ENCODE data around the gene NLRC5.

Gene NLRC5, protein sequence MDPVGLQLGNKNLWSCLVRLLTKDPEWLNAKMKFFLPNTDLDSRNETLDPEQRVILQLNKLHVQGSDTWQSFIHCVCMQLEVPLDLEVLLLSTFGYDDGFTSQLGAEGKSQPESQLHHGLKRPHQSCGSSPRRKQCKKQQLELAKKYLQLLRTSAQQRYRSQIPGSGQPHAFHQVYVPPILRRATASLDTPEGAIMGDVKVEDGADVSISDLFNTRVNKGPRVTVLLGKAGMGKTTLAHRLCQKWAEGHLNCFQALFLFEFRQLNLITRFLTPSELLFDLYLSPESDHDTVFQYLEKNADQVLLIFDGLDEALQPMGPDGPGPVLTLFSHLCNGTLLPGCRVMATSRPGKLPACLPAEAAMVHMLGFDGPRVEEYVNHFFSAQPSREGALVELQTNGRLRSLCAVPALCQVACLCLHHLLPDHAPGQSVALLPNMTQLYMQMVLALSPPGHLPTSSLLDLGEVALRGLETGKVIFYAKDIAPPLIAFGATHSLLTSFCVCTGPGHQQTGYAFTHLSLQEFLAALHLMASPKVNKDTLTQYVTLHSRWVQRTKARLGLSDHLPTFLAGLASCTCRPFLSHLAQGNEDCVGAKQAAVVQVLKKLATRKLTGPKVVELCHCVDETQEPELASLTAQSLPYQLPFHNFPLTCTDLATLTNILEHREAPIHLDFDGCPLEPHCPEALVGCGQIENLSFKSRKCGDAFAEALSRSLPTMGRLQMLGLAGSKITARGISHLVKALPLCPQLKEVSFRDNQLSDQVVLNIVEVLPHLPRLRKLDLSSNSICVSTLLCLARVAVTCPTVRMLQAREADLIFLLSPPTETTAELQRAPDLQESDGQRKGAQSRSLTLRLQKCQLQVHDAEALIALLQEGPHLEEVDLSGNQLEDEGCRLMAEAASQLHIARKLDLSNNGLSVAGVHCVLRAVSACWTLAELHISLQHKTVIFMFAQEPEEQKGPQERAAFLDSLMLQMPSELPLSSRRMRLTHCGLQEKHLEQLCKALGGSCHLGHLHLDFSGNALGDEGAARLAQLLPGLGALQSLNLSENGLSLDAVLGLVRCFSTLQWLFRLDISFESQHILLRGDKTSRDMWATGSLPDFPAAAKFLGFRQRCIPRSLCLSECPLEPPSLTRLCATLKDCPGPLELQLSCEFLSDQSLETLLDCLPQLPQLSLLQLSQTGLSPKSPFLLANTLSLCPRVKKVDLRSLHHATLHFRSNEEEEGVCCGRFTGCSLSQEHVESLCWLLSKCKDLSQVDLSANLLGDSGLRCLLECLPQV (N-terminal part only)

GRCh38 chr16:56988948-56989945 lies at the start of gene NLRC5:
Gene NLRC5 (plus strand): TSS chr16:56989557. CDS start chr16:57020713, 31,156 bp downstream.
- DNase-seq = peak; percentile 13

DNA sequence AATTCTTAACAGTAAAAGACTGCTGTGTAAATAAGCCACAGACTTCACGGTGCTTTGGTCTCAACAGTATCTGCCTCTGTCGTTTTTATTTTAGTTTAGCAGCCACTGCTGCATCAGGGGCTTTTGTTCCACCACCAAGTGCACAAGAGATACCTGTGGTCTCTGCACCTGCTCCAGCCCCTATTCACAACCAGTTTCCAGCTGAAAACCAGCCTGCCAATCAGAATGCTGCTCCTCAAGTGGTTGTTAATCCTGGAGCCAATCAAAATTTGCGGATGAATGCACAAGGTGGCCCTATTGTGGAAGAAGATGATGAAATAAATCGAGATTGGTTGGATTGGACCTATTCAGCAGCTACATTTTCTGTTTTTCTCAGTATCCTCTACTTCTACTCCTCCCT lies 49.6 kb upstream of the NLRC5 start:
- DNase-seq = peak; percentile 81

DNA sequence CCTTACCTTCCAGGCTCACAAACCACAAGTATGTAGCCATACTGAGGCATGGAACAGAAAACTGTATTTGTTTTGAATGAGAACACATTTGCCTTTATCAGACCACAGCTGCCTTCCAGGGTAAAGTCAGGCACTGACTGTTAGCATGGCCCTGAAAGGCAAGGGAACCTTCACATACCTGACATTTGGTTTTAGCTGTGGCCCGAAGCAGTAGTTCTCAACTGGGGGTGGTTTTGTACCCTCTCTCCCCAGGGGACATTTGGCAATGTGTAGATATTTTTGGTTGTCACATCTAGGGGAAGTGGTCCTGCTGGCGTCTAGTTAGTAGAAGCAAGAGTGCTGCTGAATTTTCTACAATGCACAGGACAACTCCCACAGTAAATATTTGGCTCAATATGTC lies 48.3 kb upstream of the NLRC5 start:
- DNase-seq = no peak

- no peak for DNase-seq
Measured at GRCh38 chr16:56941856-56942331, 47.5 kb upstream of the NLRC5 start.

DNA sequence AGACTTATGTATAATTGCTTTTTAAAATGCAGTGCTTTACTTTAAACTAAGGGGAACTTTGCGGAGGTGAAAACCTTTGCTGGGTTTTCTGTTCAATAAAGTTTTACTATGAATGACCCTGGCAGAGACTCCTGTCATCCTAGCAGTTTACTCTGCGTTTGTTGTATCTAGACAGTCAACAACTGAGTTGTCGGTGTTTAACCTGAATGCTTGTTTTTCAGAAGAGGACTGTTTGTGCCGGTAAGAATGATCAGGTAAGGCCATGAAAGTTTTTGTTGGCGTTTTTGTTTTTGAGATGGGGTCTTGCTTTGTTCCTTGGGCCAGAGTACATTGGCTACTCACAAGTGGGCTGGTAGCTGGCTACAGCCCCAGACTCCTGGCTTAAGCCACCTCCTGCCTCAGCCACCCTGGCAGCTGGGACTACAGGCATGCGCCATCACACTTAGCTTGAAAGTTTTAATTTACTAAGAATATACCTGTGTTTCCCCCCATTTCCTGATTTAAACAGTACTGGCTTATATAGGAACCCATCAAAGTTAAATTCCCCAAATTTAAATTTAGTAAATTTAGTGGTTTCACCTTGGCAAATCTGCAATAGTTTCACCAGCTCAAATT lies 45.5 kb upstream of the NLRC5 start:
- DNase-seq = no peak

DNA sequence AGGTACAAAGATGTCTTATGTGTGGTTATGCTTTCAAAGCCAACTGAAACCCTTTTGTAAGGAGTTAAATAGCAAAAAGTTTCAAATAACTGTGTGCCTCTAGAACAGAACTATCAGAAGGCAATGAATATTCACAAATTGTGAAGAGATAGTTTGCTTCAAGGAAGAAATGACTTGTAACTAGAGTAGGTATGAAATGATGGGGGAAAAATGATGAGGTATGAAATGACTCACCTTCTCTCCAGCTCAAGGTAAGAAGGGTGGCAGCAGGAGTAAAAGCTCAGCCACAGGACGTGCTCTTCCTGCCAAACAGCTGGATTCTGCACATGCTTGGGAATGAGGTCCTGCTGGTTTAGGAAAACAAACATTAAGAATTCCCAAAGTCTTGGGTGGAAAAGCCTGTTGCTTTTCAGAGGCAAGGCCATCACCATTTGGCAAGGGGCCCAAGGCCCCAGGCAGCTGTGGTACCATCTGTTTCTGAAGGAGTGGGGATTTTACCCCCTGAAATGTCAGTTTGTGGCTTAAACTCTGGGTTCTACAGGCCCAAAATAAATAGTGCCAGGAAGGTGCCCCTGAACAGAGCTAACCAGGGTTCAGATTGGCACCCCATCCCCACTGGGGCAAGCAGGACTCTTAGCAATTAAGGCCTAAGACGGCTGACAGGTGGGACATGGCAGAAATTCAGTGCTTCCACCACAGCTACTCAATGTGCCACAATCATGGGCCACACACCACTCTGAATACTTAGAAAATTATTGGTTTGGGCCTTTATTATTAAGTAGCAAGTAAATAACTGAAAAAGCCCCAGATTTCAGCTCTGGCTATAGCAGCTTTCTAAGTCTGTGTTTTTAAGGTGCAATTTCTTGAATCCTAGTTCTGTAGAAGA lies 44.2 kb upstream of the NLRC5 start:
- DNase-seq = no peak

DNA sequence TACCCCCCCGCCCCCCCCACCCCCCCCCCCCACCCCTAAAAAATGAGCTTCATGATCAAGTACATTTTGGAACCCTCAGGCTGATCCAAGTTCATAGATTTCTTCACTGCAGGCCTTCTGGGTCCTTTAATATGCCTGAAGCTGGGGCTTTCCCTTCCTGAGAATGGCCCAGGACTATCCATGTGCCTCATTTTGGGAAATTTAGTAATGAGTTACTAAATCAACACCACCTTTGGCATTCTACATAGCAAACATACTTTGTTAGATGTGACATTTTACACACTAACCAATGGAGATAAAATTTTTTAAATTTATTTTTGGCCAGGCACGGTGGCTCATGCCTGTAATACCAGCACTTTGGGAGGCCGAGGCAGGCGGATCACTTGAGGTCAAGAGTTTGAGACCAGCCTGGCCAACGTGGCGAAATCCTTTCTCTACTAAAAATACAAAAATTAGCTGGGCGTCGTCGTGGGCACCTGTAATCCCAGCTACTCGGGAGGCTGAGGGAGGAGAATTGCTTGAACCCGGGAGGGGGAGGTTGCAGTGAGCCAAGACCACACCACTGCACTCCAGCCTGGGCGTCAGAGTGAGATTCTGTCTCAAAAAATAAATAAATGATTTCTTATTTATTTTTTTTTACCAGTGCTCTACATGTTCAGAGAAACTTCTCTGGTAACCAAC lies 43.4 kb upstream of the NLRC5 start:
- DNase-seq = no peak

DNA sequence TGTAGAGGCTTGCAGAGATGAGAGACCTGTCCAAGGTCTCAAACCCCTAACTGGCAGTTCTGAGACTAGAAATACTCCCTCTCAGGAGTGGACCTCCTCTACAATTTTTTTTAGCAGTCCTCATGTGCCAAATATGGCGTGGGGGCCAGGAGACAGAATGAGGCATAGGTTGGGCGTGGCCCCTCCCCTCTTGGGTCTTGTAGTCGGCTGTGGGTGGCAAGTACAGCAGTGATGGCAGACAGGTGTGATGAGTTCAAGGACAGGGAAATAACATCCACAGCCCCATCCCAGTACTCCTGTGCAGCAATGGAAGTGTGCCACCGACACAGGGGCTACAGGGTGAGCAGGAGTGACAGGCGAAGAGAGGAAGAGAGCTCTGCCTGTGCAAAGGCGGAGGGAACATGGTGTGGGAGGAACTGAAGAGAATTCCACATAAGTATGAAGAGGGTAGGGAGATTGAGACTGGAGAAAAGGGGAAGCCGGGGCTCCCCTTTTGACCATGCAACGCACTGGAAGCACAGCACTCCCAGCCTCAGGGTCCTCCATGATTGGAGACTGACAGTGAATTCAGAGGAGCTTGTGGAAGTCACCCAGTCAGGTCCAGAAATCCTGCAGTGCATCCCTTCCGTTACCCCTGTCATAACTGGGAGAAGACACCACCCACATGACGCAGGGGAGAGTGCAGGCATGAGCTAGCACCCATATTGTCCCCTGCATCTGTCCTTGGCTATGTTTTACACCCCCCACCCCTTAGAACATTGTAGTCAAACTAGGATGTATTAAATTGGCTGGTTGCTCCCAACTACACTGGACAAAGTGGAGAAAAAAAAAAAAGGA lies 42.4 kb upstream of the NLRC5 start:
- no peak for DNase-seq

GRCh38 chr16:56947604-56947995 lies 41.8 kb upstream of the NLRC5 start:
- no peak for DNase-seq

DNA sequence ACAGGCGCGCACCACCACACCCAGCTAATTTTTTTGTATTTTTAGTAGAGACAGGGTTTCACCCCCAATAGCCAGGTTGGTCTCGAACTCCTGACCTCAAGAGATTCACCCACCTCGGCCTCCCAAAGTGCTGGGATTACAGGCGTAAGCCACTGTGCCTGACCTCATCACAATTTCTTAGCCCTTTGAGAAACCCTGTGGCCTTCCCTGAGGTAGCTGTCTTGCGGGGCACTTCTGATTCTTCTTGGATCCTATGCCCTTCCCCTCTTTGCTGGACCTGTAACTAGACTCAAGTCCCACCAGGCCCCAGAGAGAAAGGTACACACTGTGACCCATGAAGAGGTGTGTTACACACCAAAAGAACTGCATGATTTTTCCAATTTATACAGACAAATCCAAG lies 41.1 kb upstream of the NLRC5 start:
- DNase-seq = no peak

DNA sequence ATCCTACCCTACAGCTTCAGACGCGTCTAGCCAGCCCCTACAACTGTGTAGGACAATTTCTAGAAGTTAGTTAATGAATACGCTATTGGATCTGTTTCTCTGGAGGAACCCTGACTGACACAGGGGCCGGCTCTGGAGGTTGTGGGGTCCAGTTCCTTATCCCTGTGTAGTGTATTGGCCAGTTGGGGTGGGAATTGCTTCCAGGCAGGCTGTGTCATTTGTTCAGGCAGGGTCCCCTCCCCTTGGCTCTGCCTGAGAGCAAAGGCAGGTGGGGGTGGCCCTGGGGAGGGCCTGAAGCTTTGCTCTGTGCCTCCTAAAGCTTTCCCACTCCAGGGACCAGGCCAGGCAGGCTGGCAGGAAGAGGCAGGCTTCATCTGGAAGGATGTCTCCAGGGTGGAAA lies 39.3 kb upstream of the NLRC5 start:
- DNase-seq = no peak

- DNase-seq = no peak
Measured at GRCh38 chr16:56950455-56950854, 38.9 kb upstream of the NLRC5 start.

GRCh38 chr16:56950881-56951771 lies 38.2 kb upstream of the NLRC5 start:
- DNase-seq = peak; percentile 2

- DNase-seq = no peak
Measured at GRCh38 chr16:56953006-56953405, 36.4 kb upstream of the NLRC5 start.

DNA sequence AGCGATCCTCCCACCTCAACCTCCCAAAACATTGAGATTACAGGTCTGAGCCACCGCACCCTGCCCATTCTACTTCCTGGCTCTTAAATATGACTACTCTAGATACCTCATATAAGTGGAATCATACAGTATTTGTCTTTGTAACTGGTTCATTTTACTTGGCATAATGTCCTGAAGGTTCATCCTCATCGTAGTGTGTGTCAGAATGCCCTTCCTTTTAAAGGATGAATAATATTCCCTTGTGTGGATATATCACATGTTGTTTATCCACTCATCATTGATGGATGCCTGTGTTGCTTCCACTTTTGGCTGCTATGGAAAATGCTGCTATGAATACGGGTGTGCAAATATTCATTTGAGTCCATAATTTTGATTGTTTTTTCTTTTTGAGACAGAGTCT lies 33.3 kb upstream of the NLRC5 start:
- DNase-seq = no peak

- DNase-seq = no peak
Measured at GRCh38 chr16:56956756-56957155, 32.6 kb upstream of the NLRC5 start.

GRCh38 chr16:56960681-56961281 lies 28.6 kb upstream of the NLRC5 start:
- no peak for DNase-seq
